LNCaP clone FGC (cell line): ENCODE measurements around the gene DENND11.

Experiments
- DNase-seq: peaks from one replicate; pipeline ENCODE4 v3.0.0-alpha.2; 2011; ENCODE audit warnings: low read depth
- H3K4me3 ChIP-seq: 2 replicates; pipeline ENCODE4 v1.5.1; 2011; ENCODE audit warnings: mild to moderate bottlenecking, low read depth, low read length, control low read depth
- CTCF ChIP-seq: IDR thresholded peaks from 2 replicates; pipeline ENCODE4 v1.5.1; 2012; ENCODE audit warnings: mild to moderate bottlenecking; ENCODE audit not compliant: control insufficient read depth, insufficient read depth; ENCODE audit errors: extremely low read depth

DENND11 gene

GRCh38 chr7:141686670-141687069 is 15.3 kb downstream of the DENND11 start:
- no peak overlapping the region for H3K4me3 ChIP-seq
- no peak for TF ChIP-seq CTCF
- DNase-seq = no peak

GRCh38 chr7:141686074-141686473 is 15.9 kb downstream of the DENND11 start:
- TF ChIP-seq CTCF = no peak
- no peak overlapping the region for H3K4me3 ChIP-seq
- no peak for DNase-seq

GRCh38 chr7:141685285-141686023 is 16.5 kb downstream of the DENND11 start:
- no peak for TF ChIP-seq CTCF
- no peak for DNase-seq
- no peak overlapping the region for H3K4me3 ChIP-seq

- no peak for TF ChIP-seq CTCF
- H3K4me3 ChIP-seq = no peak overlapping the region
- no peak for DNase-seq
Observed at GRCh38 chr7:141679014-141679413, 23.0 kb downstream of the DENND11 start.

- H3K4me3 ChIP-seq = no peak overlapping the region
- DNase-seq = no peak
- TF ChIP-seq CTCF = no peak
Observed at GRCh38 chr7:141676618-141677017, 25.3 kb downstream of the DENND11 start.

- TF ChIP-seq CTCF = no peak
- no peak for DNase-seq
- H3K4me3 ChIP-seq = no peak overlapping the region
Observed at GRCh38 chr7:141675436-141676215, 26.3 kb downstream of the DENND11 start.
